22Rv1 (cell line): ENCODE data around the gene OR10H3.
"Not testable (repeated sequence)": the region's sequence is repeated elsewhere in the genome, so short reads cannot be mapped to it uniquely, and the experiment has no call there.

Experiments used
- H3K27ac ChIP-seq: fragments of 450-650 bp; 2 replicates; pipeline ENCODE4 v1.5.1; 2017
- CTCF ChIP-seq: fragments of 450-650 bp; IDR thresholded peaks from 2 replicates; pipeline ENCODE4 v1.5.1; 2017; ENCODE audit warnings: mild to moderate bottlenecking
- ZFX ChIP-seq: fragments of 450-650 bp; IDR thresholded peaks from 2 replicates; pipeline ENCODE4 v1.6.1; 2017; ENCODE audit warnings: antibody characterized with exemption, borderline replicate concordance

Gene OR10H3

GRCh38 chr19:15776991-15777970 is 39.5 kb downstream of the OR10H3 start:
- TF ChIP-seq ZFX (no peak), CTCF (no peak)
- no peak overlapping the region for H3K27ac ChIP-seq

- TF ChIP-seq CTCF (no peak), ZFX (no peak)
- H3K27ac ChIP-seq: no peak overlapping the region
Observed at GRCh38 chr19:15779756-15780476, 42.1 kb downstream of the OR10H3 start.

DNA sequence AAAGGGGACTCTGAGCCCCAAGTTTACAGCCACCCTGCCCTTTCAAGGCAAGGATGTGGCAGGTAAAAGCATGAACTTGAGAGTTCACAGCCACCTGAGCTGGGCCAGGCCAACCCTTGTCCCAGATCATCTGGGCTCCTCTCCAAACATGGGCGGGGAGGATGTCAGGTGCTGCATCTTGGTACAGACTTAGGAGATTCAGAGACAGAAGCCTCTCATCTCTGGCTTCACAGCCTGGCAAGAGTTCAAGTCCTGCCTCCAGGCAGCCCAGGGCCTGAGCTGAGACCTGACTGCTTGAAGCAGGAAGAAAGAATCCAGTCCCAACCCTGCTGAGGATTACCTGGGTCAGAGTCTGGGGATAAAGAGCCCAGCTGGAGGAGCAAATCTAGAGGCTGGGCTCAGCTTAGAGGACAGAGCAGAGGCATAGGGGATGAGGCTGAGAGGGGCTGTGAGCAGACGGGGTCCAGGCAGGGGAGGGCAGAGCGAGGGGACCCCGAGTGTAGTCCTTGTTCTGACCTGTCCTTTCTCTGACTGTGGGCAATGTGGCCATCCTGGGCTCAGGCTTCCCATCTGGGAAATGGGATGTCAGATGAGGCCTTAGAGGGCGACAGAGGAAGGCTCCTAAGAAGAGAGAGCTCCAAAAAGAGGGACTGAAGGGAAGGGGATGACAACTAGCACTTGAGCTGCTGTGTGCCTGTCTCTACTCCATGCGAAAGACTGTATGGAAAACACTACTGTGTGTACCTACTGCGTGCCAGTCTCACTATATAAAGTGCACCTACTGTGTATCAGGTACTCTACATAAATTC is 43.0 kb downstream of the OR10H3 start:
- TF ChIP-seq ZFX: no peak
- TF ChIP-seq CTCF: no peak
- no peak overlapping the region for H3K27ac ChIP-seq

GRCh38 chr19:15781661-15782060 is 43.9 kb downstream of the OR10H3 start:
- TF ChIP-seq ZFX (no peak), CTCF (no peak)

DNA sequence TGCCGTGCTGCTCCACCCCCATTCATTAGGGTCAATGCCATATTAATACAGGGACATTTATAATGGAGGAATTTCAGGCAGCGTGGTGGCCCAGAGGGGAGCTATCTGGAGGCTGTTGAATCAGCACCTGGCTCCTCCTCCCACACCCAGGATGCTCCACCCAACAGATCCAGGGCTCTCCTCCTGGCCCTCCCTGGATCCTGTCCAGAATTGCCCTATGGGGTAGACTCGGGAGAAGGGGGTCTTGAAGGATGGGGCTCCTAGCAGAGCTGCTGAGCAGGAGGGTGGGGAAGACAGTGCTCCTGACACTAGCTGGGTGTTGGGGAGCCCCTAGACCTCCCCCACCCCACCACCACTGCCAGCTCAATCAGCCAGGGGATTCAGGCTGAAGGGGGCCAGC is 44.4 kb downstream of the OR10H3 start:
- H3K27ac ChIP-seq: no peak overlapping the region
- TF ChIP-seq CTCF: no peak
- no peak for TF ChIP-seq ZFX

More at GRCh38 chr19:15781661-15782060, 43.9 kb downstream of the OR10H3 start:
- no peak overlapping the region for H3K27ac ChIP-seq

DNA sequence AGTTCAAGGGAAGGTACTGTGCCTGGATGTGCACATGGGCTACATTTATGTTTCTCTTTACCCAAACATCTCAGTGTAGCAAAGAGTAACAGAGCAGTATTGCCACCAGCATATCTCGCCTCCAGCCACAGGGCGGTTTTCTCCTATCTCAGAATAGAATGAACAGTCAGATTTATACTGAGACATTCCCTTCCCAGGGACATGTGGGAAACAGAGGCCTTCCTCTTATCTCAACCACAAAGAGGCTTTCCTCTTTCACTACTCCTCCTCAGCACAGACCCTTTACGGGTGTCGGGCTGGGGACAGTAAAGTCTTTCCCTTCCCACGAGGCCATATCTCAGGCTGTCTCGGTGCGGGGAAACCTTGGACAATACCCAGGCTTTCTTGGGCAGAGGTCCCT is 45.1 kb downstream of the OR10H3 start:
- not testable (repeated sequence) for H3K27ac ChIP-seq

DNA sequence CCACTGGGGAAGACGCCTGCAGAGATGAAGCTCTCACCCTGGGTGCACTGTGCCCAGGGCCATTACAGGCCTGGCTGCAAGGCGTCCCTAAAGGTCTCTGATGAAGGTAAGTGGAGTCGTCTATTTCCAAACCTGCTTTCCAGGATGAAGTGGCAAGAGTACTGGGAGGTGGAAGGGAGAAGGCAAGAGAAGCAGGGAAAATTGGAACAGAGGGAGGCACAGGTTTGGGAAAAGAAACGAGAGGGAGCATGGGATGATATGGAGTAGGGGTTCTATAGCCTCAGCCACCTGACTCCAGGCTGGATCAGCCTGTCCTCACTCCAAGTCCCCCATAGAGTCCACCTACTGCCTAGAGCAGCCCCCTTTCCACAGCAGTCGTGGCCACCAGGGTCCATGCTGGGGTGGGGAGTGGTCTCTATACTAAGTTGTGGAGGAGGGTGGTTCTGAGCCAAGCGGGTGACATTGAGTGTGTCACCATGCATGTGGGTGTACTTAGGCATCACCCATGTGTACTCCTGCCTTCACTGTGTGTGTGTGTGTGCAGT is 49.9 kb downstream of the OR10H3 start, which contains the start of gene OR10H5:
Gene OR10H5 (plus strand): TSS at position 51 of the 545 bp plus-strand sequence. CDS start 6,388 bp downstream, outside the sequence.
- TF ChIP-seq ZFX (no peak), CTCF (no peak)
- no peak within 1 kb of the TSS for H3K27ac ChIP-seq
